ENCODE results near the gene LHFPL6. TPM values are rescaled to one million over a fixed set of nuclear protein-coding genes. Genes with fewer than 3 reads are reported as not detected.

Gene LHFPL6
- polyA plus RNA-seq, 2 of the 4 experiments (the other 2 are of a cell fraction), result 1.7 to 5.4 TPM

DNA sequence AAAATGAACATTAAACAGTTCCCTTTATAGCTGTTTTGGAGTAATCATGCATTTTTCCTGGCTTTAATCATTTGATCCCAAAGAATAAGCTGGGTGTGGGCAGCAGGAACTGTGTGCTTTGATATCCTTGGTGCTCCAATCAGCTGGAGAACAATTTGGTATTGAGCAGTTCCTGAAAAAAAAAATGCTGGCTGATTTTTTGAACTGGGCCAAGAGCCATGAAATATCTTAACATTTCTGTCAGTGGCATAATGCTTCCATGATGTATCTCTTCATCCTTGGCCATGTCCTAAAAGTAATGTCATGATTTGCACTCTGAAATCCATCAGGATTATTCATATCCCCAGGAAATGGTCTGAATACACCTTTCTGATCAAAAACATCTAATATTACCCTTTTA, 134.7 kb downstream of the LHFPL6 start:
- Histone ChIP-seq H3K4me1 (no peaks in the 10 kb centered on the region), H3K4me2 (no peak overlapping the region), H3K27ac (no peak overlapping the region), H3K9me3 (no peaks in the 10 kb centered on the region), H3K4me3 (no peak overlapping the region)
- DNase-seq (ENCODE audit: low read depth in 1 of 2, low spot score in 1 of 2) (no peak), ATAC-seq (no peak), FAIRE-seq (no peak)
- ChIA-PET POLR2A (no interaction called here), CTCF (interaction anchor here (0.7 kb wide), 1 partner anchor 145 kb away, joined by 3 read pairs; no protein-coding TSS in a partner anchor)
- no peak for TF ChIP-seq EHMT2 (IDR thresholded peaks at IDR 0.05; ENCODE audit: low read depth)
- TF ChIP-seq ZFP36 (IDR thresholded peaks at IDR 0.05; ENCODE audit: borderline replicate concordance, partially characterized antibody), result no peak
- TF ChIP-seq, protein P1, sequence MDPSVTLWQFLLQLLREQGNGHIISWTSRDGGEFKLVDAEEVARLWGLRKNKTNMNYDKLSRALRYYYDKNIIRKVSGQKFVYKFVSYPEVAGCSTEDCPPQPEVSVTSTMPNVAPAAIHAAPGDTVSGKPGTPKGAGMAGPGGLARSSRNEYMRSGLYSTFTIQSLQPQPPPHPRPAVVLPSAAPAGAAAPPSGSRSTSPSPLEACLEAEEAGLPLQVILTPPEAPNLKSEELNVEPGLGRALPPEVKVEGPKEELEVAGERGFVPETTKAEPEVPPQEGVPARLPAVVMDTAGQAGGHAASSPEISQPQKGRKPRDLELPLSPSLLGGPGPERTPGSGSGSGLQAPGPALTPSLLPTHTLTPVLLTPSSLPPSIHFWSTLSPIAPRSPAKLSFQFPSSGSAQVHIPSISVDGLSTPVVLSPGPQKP (IDR thresholded peaks at IDR 0.05; ENCODE audit: low read depth, low read length), result no peak
- no peak for TF ChIP-seq HOXB13 (CRISPR knock-in tag; IDR thresholded peaks at IDR 0.05; ENCODE audit: low read depth)
- no peak for TF ChIP-seq NPAS2 (CRISPR knock-in tag; IDR thresholded peaks at IDR 0.05; ENCODE audit: borderline replicate concordance)
- no peak for TF ChIP-seq CHD2 (IDR thresholded peaks at IDR 0.05; ENCODE audit: low read length, partially characterized antibody)

DNA sequence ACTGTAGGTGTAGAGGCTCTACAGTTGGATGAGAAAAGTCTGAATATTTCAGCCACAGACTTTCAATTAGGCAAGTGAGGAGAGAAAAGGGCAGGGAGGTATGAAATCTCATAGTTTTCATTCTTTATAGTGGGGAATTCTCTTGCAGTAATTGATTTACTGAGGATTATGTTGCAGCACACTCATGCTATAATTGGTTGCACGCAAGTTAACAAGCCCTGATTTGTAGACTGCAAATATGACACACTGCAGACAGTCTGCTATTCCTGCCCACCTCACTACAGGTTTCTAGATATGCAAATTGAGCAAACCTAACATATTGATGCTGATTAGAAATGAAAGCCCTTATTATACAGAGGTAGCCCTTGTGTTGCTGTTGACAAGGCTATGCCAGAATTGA, 139.4 kb downstream of the LHFPL6 start:
- no peaks in the 10 kb centered on the region for H3K9me3 ChIP-seq
- ChIA-PET CTCF (no interaction called here), POLR2A (no interaction called here)
- H3K4me3 ChIP-seq, result no peak overlapping the region
- no peak overlapping the region for H3K4me2 ChIP-seq
- 67% methylated on average over 1 of the region's 1 CpG for whole genome bisulfite sequencing (ENCODE audit: missing lambda C conversion rate)
- H3K4me1 ChIP-seq, result no peaks in the 10 kb centered on the region
- H3K27ac ChIP-seq, result no peak overlapping the region
- no peak for ATAC-seq
- FAIRE-seq, result no peak
- DNase-seq (ENCODE audit: low read depth in 1 of 2, low spot score in 1 of 2), result no peak
- TF ChIP-seq HOXA7 (CRISPR knock-in tag; IDR thresholded peaks at IDR 0.05), result no peak

DNA sequence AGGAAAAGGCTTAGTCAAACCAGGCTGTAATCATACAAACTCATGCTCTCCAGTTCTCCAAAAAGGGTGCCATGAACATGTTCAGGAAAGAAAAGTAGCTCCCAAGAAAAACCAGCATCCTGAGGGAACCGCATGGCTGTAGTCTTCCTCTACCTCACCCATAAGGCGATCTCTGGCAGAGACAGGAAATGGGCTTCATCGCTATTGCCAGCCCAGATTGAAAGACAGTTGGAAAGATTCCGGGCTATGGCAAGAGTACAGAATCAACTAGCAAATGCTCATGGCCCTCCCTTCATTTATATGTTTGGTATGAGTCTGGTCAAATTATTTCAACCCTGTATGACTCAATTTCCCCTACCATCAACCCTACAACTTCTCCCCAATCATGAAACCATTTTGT, 140.1 kb downstream of the LHFPL6 start:
- Histone ChIP-seq H3K4me1 (no peaks in the 10 kb centered on the region), H3K4me3 (no peak overlapping the region), H3K4me2 (no peak overlapping the region), H3K27ac (no peak overlapping the region), H3K9me3 (no peaks in the 10 kb centered on the region)
- ChIA-PET POLR2A (no interaction called here), CTCF (no interaction called here)
- no peak for DNase-seq (ENCODE audit: low read depth in 1 of 2, low spot score in 1 of 2)
- TF ChIP-seq CBX2 (IDR thresholded peaks at IDR 0.05; ENCODE audit: borderline replicate concordance, low read depth), result no peak
- no peak for ATAC-seq
- 60% methylated on average over 4 of the region's 4 CpGs for WGBS (ENCODE audit: missing lambda C conversion rate)
- FAIRE-seq, result no peak

DNA sequence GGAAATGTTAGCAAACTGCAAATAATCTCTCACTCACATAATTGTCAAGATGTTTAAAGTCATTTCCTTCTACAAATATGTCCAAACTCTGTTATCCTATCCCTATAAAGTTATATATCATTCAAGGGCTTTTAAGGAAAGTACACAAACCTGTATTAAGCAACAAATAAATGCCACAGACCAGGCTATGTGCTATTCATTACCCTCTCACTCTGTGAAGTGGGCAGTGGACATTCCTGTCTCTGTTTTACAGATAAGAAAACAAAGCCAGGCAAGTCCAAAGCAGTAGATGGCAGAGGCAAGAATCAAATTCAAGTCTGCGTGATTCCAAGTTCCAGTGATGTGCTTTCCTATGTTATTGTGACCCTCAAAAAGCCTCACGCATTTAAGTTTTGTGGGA, 140.6 kb downstream of the LHFPL6 start:
- no peaks in the 10 kb centered on the region for H3K4me1 ChIP-seq
- FAIRE-seq (no peak), ATAC-seq (no peak), DNase-seq (ENCODE audit: low read depth in 1 of 2, low spot score in 1 of 2) (no peak)
- WGBS (ENCODE audit: missing lambda C conversion rate), result 51% methylated on average over 2 of the region's 2 CpGs
- H3K4me3 ChIP-seq, result no peak overlapping the region
- no peak overlapping the region for H3K27ac ChIP-seq
- no peaks in the 10 kb centered on the region for H3K9me3 ChIP-seq
- no peak for TF ChIP-seq RCOR1 (IDR thresholded peaks at IDR 0.05; ENCODE audit: low read depth, low read length)
- no peak for TF ChIP-seq ZFP36 (IDR thresholded peaks at IDR 0.05; ENCODE audit: borderline replicate concordance, partially characterized antibody)
- TF ChIP-seq MAZ (IDR thresholded peaks at IDR 0.05; ENCODE audit: borderline replicate concordance, low read depth, low read length), result no peak
- TF ChIP-seq SREBF2 (IDR thresholded peaks at IDR 0.05), result no peak
- TF ChIP-seq FOSB (CRISPR knock-in tag; IDR thresholded peaks at IDR 0.05), result no peak
- TF ChIP-seq ZC3H11A (IDR thresholded peaks at IDR 0.05), result no peak
- no peak for TF ChIP-seq JUN (IDR thresholded peaks at IDR 0.05)
- TF ChIP-seq HEYL (CRISPR knock-in tag; IDR thresholded peaks at IDR 0.05), result no peak
- TF ChIP-seq, protein P2, sequence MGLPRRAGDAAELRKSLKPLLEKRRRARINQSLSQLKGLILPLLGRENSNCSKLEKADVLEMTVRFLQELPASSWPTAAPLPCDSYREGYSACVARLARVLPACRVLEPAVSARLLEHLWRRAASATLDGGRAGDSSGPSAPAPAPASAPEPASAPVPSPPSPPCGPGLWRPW (IDR thresholded peaks at IDR 0.05), result no peak
- no peak for TF ChIP-seq CBX8 (IDR thresholded peaks at IDR 0.05)
- no peak for TF ChIP-seq TFCP2L1 (CRISPR knock-in tag; IDR thresholded peaks at IDR 0.05)
- TF ChIP-seq HOXB13 (CRISPR knock-in tag; IDR thresholded peaks at IDR 0.05; ENCODE audit: low read depth), result no peak
- TF ChIP-seq NPAS2 (CRISPR knock-in tag; IDR thresholded peaks at IDR 0.05; ENCODE audit: borderline replicate concordance), result no peak
- TF ChIP-seq RNF2 (IDR thresholded peaks at IDR 0.05; ENCODE audit: borderline replicate concordance, low read depth), result no peak
- TF ChIP-seq, protein P3, sequence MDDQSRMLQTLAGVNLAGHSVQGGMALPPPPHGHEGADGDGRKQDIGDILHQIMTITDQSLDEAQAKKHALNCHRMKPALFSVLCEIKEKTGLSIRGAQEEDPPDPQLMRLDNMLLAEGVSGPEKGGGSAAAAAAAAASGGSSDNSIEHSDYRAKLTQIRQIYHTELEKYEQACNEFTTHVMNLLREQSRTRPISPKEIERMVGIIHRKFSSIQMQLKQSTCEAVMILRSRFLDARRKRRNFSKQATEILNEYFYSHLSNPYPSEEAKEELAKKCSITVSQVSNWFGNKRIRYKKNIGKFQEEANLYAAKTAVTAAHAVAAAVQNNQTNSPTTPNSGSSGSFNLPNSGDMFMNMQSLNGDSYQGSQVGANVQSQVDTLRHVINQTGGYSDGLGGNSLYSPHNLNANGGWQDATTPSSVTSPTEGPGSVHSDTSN (IDR thresholded peaks at IDR 0.05), result no peak
- TF ChIP-seq JUNB (IDR thresholded peaks at IDR 0.05), result no peak
- TF ChIP-seq FOSL2 (IDR thresholded peaks at IDR 0.05), result no peak
- TF ChIP-seq FOSL2 (CRISPR knock-in tag; IDR thresholded peaks at IDR 0.05), result no peak
- no peak for TF ChIP-seq RARB (CRISPR knock-in tag; IDR thresholded peaks at IDR 0.05)
- POLR2A ChIA-PET, result no interaction called here
- CTCF ChIA-PET, result no interaction called here
- no peak overlapping the region for H3K4me2 ChIP-seq
